Astrocyte of the cerebellum (primary cell): ENCODE measurements around the gene SKIC2.
A peak's percentile ranks its signal among the peaks of the same experiment; 100 is the strongest.

Experiments used
- DNase-seq: peaks from one replicate; pipeline ENCODE4 v3.0.0-alpha.2; 2011; ENCODE audit warnings: low read depth
- H3K4me3 ChIP-seq: 2 replicates; pipeline ENCODE4 v1.5.1; 2011; ENCODE audit warnings: mild to moderate bottlenecking, low read depth, low read length, moderate library complexity
- CTCF ChIP-seq: IDR thresholded peaks from 2 replicates; pipeline ENCODE4 v1.5.1; 2012; ENCODE audit warnings: low read length, low read depth, moderate library complexity, mild to moderate bottlenecking; ENCODE audit errors: missing control alignments
- in situ Hi-C: cut with HindIII; loops from 2 replicates; pipeline ENCODE4 v1.10.0; 2017; ENCODE audit warnings: low sequenced_read_pairs

SKIC2 gene

DNA sequence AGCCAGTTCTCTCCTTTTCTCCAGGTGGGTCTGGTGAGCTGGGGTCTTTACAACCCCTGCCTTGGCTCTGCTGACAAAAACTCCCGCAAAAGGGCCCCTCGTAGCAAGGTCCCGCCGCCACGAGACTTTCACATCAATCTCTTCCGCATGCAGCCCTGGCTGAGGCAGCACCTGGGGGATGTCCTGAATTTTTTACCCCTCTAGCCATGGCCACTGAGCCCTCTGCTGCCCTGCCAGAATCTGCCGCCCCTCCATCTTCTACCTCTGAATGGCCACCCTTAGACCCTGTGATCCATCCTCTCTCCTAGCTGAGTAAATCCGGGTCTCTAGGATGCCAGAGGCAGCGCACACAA is 13.8 kb upstream of the SKIC2 start:
- H3K4me3 ChIP-seq: no peak overlapping the region
- in situ Hi-C loops: no loop called here
- DNase-seq: no peak
- TF ChIP-seq CTCF: no peak

GRCh38 chr6:31945507-31946369 is 13.2 kb upstream of the SKIC2 start, which contains the start of gene CFB:
Gene CFB (plus strand): TSS chr6:31946095. CDS start chr6:31946222, 127 bp downstream.
- H3K4me3 ChIP-seq: peak within 1 kb of the TSS; percentile 15
- DNase-seq: peak; percentile 56
- in situ Hi-C loops: no loop called here
- no peak for TF ChIP-seq CTCF

- DNase-seq: no peak
- in situ Hi-C loops: no loop called here
- peak overlapping the region; percentile 15 for H3K4me3 ChIP-seq
- TF ChIP-seq CTCF: no peak
Measured at GRCh38 chr6:31946370-31946885, 12.5 kb upstream of the SKIC2 start.

GRCh38 chr6:31947070-31947675 is 11.8 kb upstream of the SKIC2 start:
- no peak for DNase-seq
- no peak overlapping the region for H3K4me3 ChIP-seq
- in situ Hi-C loops: no loop called here
- TF ChIP-seq CTCF: no peak

GRCh38 chr6:31947864-31948263 is 11.1 kb upstream of the SKIC2 start:
- DNase-seq: no peak
- in situ Hi-C loops: no loop called here
- TF ChIP-seq CTCF: no peak
- no peak overlapping the region for H3K4me3 ChIP-seq

GRCh38 chr6:31948306-31948705 is 10.7 kb upstream of the SKIC2 start:
- in situ Hi-C loops: no loop called here
- no peak overlapping the region for H3K4me3 ChIP-seq
- no peak for DNase-seq
- TF ChIP-seq CTCF: no peak
